Esophagus muscularis mucosa (tissue), 2 donors: ENCODE measurements around the gene GDF3.

Experiments
- EP300 ChIP-seq: sonication (generic); formaldehyde crosslinking; IDR thresholded peaks from one replicate; pipeline ENCODE4 v1.6.1; 2017; ENCODE audit warnings: antibody characterized with exemption
- POLR2A ChIP-seq: fragments of 450-650 bp; IDR thresholded peaks from one replicate; pipeline ENCODE4 v1.6.1; 2017; ENCODE audit warnings: antibody characterized with exemption, moderate library complexity, mild to moderate bottlenecking, low read depth

DNA sequence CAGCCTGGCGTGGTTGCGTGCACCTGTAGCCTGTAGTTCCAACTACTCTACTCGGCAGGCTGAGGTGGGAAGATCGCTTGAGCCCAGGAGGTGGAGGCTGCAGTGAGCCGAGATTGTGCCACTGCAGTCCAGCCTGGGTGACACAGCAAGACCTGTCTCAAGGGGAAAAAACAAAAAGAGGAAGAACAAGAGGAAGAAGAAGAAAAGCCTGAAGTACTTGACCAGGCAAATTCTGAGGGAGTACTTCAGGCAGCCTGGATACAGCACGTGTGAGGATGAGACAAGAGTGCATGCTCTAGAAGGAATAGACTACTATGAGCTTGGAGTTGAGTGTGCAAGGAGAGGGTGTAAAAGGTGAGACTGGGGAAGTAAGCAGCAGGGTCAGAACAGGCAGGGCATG, 1.8 kb downstream of the GDF3 start:
- TF ChIP-seq EP300 (no peak), POLR2A (no peak)
